Tibial nerve (tissue), 4 donors: ENCODE data around the gene LMLN. TPM values are rescaled to one million over a fixed set of nuclear protein-coding genes. Genes with fewer than 3 reads are reported as not detected.
"Not testable (repeated sequence)": the region's sequence is repeated elsewhere in the genome, so short reads cannot be mapped to it uniquely, and the experiment has no call there.

Experiments
- DNase-seq, 2 donors: peaks; one replicate each; pipeline ENCODE4 v3.0.0-alpha.2; 2019; ENCODE audit warnings: low spot score in 2 of 2
- H3K27ac ChIP-seq, 4 donors: fragments of 200-600 bp; sonication (generic) in 3 of 4; one replicate each; pipeline ENCODE4 v1.5.1; 2017 to 2019; ENCODE audit warnings: mild to moderate bottlenecking in 1 of 4
- H3K27me3 ChIP-seq, 2 donors: fragments of 200-600 bp; sonication (generic) in 1 of 2; one replicate each; pipeline versions ENCODE4 v1.5.1 to v1.6.0; 2017 to 2019
- H3K36me3 ChIP-seq, 3 donors: fragments of 200-600 bp; sonication (generic); one replicate each; pipeline ENCODE4 v1.5.1; 2018 to 2019
- H3K4me1 ChIP-seq, 4 donors: fragments of 200-600 bp; sonication (generic) in 3 of 4; one replicate each; pipeline ENCODE4 v1.5.1; 2017 to 2019
- H3K4me3 ChIP-seq, 4 donors: fragments of 200-600 bp; sonication (generic) in 3 of 4; one replicate each; pipeline ENCODE4 v1.5.1; 2017 to 2019; ENCODE audit warnings: mild to moderate bottlenecking in 1 of 4, moderate library complexity in 1 of 4
- H3K9me3 ChIP-seq, 4 donors: fragments of 200-600 bp; sonication (generic) in 3 of 4; one replicate each; pipeline ENCODE4 v1.5.1; 2017 to 2019
- EP300 ChIP-seq, 2 donors: sonication (generic); formaldehyde crosslinking; IDR thresholded peaks; one replicate each; pipeline ENCODE4 v1.6.1; 2017; ENCODE audit warnings: antibody characterized with exemption in 2 of 2, mild to moderate bottlenecking in 1 of 2
- POLR2A ChIP-seq, 2 donors: fragments of 450-650 bp; IDR thresholded peaks; one replicate each; pipeline ENCODE4 v1.6.1; 2017; ENCODE audit warnings: antibody characterized with exemption in 2 of 2, mild to moderate bottlenecking in 2 of 2, moderate library complexity in 2 of 2
- WGBS, 2 donors: methylation state at CpG; one replicate each; pipeline ENCODE4 v1.1.5; 2018; 5-methylcytosine and 5-hydroxymethylcytosine counted together
- total RNA-seq, 4 donors: library from RNA; depleted of rRNA; stranded (reverse); fragments of >200 nt; gene quantifications; one replicate each; pipeline ENCODE4 v1.1.0, GENCODE V29; 2016
- TF ChIP-seq, protein P1 (sequence below), 5 experiments: fragments of 200-600 bp in 3 of 5; fragments of 450-650 bp in 2 of 5; sonication (generic) in 3 of 5; IDR thresholded peaks; one replicate each; pipeline ENCODE4 v1.5.1; 2016 to 2019; ENCODE audit warnings: antibody characterized with exemption in 5 of 5, mild to moderate bottlenecking in 3 of 5, moderate library complexity in 2 of 5

Gene LMLN
- total RNA-seq, 4 donors from 2014 or later: 5.7 to 9.0 (median 7.1) TPM

DNA sequence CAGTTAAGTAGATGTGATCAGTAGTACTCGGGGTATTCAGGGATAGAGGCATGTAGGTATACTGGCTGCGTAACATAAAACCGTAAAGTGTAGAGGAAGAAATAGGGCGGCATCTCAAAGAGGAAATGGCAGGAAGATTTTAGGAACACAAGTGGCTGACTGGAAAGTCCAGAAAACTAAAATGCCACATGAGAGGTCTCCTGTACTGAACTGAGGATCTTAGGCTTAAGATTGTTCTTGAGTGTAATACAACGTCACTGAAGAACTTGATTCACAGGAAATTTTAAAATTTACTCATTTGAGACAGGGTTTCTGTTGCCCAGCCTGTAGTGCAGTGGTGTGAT, 2.3 kb upstream of the LMLN start:
- peaks cover 0 to 60% (median 25%) of the 10 kb centered on the region in 4 donors for H3K4me1 ChIP-seq
- DNase-seq: no peak
- peak overlapping the region in 2 of 4 donors; percentile 30 to 83 for H3K27ac ChIP-seq
- TF ChIP-seq, protein P1, sequence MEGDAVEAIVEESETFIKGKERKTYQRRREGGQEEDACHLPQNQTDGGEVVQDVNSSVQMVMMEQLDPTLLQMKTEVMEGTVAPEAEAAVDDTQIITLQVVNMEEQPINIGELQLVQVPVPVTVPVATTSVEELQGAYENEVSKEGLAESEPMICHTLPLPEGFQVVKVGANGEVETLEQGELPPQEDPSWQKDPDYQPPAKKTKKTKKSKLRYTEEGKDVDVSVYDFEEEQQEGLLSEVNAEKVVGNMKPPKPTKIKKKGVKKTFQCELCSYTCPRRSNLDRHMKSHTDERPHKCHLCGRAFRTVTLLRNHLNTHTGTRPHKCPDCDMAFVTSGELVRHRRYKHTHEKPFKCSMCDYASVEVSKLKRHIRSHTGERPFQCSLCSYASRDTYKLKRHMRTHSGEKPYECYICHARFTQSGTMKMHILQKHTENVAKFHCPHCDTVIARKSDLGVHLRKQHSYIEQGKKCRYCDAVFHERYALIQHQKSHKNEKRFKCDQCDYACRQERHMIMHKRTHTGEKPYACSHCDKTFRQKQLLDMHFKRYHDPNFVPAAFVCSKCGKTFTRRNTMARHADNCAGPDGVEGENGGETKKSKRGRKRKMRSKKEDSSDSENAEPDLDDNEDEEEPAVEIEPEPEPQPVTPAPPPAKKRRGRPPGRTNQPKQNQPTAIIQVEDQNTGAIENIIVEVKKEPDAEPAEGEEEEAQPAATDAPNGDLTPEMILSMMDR (IDR thresholded peaks at IDR 0.05): no peak
- TF ChIP-seq EP300 (IDR thresholded peaks at IDR 0.05) (no peak), POLR2A (IDR thresholded peaks at IDR 0.05) (no peak)
- no peaks in the 10 kb centered on the region for H3K9me3 ChIP-seq
- peaks cover 4 to 43% (median 26%) of the 10 kb centered on the region in 3 donors for H3K36me3 ChIP-seq
- no peak overlapping the region for H3K4me3 ChIP-seq
- 81 to 85% methylated on average over 5 of the region's 5 CpGs for WGBS, 2 donors
- no peaks in the 10 kb centered on the region for H3K27me3 ChIP-seq

- TF ChIP-seq, protein P1 (IDR thresholded peaks at IDR 0.05): no peak
- TF ChIP-seq POLR2A (IDR thresholded peaks at IDR 0.05): no peak
- TF ChIP-seq EP300 (IDR thresholded peaks at IDR 0.05): no peak
- Histone ChIP-seq H3K9me3 (no peaks in the 10 kb centered on the region), H3K4me3 (no peak overlapping the region), H3K27ac (peak overlapping the region in 1 of 4 donors; percentile 83), H3K4me1 (peaks cover 0 to 54% (median 21%) of the 10 kb centered on the region in 4 donors), H3K36me3 (peaks cover 4 to 37% (median 20%) of the 10 kb centered on the region in 3 donors), H3K27me3 (no peaks in the 10 kb centered on the region)
- 91 to 95% methylated on average over 4 of the region's 4 CpGs for WGBS, 2 donors
- no peak for DNase-seq
Measured at GRCh38 chr3:197958346-197958745, 1.7 kb upstream of the LMLN start.

DNA sequence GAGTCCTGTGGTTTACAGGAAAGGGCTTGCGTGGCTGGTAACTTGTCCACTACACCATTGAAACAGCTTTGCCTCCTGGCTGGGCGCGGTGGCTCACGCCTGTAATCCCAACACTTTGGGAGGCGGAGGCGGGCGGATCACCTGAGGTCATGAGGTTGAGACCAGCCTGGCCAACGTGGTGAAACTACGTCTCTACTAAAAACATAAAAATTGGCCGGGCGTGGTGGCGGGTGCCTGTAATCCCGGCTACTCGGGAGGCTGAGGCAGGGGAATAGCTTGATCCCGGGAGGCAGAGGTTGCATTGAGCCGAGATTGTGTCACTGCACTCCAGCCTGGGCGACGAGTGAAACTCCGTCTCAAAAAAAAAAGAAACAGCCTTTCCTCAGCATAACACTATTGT, 1.2 kb upstream of the LMLN start:
- peak overlapping the region in 3 of 4 donors; percentile 75 to 85 (median 83) for H3K27ac ChIP-seq
- not testable (repeated sequence) for H3K4me3 ChIP-seq

DNA sequence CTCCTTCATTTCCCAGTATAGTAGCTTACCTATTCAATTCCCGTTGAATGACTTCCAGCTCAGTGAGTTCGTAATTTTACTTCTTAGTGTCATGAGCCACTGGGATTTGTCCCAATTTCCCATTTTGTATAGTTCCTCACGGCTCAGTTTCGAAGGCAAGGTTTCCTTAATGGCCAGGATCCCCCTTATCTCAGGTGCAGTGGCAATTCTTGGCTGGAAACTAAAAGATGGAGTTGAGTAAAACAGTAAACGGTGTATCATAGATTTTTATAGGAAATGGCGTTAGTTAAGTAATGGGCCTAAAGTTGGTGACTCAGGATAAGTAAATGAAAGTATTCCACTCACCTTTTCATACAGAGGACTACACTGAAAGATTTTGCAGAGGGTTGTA, 522 bp upstream of the LMLN start:
- Histone ChIP-seq H3K4me1 (peaks cover 0 to 43% (median 20%) of the 10 kb centered on the region in 4 donors), H3K27ac (peak overlapping the region; percentile 2 to 85 (median 79)), H3K27me3 (no peaks in the 10 kb centered on the region), H3K4me3 (peak overlapping the region; percentile 70 to 92 (median 78)), H3K36me3 (peaks cover 1 to 26% (median 10%) of the 10 kb centered on the region in 3 donors), H3K9me3 (no peaks in the 10 kb centered on the region)
- 49 to 50% methylated on average over 6 of the region's 6 CpGs for WGBS, 2 donors
- no peak for TF ChIP-seq EP300 (IDR thresholded peaks at IDR 0.05)
- TF ChIP-seq, protein P1 (IDR thresholded peaks at IDR 0.05): no peak
- no peak for TF ChIP-seq POLR2A (IDR thresholded peaks at IDR 0.05)
- DNase-seq: no peak

More for the DNA sequence above, 1.2 kb upstream of the LMLN start:
- H3K36me3 ChIP-seq: peaks cover 4 to 32% (median 15%) of the 10 kb centered on the region in 3 donors
- not testable (repeated sequence) for DNase-seq, H3K27me3 ChIP-seq, H3K9me3 ChIP-seq
- peaks cover 0 to 49% (median 20%) of the 10 kb centered on the region in 4 donors for H3K4me1 ChIP-seq
- 84 to 87% methylated on average over 19 of the region's 19 CpGs for WGBS, 2 donors

DNA sequence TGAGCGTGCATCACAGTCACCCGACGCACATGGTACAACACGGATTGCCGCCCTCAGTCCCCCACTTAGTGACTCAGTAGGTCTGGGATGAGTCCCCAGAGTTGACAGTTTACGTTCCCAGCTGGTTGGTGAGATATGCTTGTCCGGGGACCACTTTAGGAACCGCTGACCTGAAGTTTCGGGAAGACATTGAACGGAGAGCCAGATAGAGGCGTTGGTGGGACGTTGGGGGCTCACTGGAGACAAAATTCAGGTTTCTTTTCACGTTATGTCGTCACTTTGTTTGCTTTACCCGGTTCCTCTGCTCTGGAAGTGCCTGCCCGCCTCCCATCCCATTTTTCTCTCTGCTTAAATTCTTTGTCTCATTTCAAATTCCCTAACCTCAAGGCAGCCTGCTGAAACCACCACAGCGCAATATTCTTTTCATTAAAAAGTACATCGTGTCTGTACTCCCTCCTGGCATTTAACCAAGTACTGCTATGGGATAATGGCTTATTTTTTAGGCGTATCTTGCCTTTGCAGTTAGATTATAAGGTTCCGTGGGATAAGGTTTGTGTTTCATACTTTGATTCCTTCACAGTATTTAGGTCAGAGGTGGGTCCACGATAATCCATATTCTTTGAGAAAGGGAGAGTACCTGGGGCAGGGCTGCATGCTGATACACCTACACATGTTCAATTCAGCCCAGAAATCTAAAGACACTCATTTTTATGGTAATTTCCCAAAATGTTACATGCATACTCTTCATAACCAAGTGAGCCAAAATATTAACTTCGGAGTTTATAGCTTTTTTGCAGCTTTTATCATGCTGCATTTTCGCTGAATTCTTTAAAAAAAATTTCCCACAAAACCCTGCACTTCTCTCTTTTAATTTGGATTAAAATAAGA, 921 bp downstream of the LMLN start:
- WGBS, 2 donors: 9 to 12% methylated on average over 18 to 23 of the region's 23 CpGs
- H3K27ac ChIP-seq: peak overlapping the region; percentile 6 to 85 (median 77)
- H3K9me3 ChIP-seq: no peaks in the 10 kb centered on the region
- peaks cover 0 to 42% (median 20%) of the 10 kb centered on the region in 4 donors for H3K4me1 ChIP-seq
- no peaks in the 10 kb centered on the region for H3K27me3 ChIP-seq
- TF ChIP-seq, protein P1 (IDR thresholded peaks at IDR 0.05): no peak
- TF ChIP-seq EP300 (IDR thresholded peaks at IDR 0.05) (no peak), POLR2A (IDR thresholded peaks at IDR 0.05) (no peak)
- H3K4me3 ChIP-seq: peak overlapping the region; percentile 70 to 92 (median 78)
- H3K36me3 ChIP-seq: peaks cover 0 to 11% (median 2%) of the 10 kb centered on the region in 3 donors
- DNase-seq: no peak
